ENCODE measurements around the gene SLC43A1.

SLC43A1 gene

DNA sequence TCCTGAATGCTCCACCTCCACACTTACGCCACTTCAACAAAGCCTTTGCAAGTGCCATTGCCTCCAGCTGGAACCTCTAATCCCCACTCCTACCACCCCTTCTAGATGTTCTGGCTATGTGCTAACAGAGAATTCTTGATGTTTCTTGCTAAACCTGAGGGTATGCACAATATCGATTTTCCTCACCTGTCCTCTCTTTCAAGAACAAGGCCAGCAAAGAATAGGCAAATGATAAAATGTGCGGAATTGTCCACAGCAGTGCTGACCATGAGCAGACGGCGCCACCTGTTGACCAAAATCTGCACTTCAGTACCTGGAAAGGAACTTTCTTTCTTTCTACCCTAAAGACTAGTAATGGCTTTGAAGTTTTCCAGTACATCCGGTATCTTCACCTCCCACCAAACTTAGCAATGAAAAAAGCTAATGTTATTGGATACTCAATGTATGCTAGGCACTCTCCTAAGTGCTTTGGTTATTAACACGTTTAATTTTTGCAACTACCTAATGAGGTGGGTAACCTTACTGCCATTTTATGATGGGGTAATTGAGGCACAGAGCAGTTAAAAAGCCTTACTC is 11.6 kb upstream of the SLC43A1 start:
- DNase-seq = peak; percentile 74

DNA sequence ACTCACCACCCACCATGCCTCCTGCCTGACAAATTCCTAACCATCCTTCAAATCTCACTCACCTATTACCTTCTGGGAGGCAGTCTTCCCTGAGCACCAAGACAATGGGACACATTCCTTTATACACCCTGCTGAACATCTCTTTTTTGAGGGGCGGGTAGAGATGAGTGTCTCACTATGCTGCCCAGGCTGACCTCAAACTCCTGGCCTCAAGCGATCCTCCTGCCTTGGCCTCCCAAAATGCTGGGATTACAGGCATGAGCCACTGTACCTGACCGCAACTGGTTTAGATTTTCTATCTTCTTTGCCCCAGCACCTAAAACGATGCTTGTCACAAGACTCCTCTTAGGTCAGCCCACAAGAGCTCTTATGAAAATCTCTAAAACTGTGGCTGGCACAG is 7.9 kb upstream of the SLC43A1 start:
- no peak for DNase-seq

DNA sequence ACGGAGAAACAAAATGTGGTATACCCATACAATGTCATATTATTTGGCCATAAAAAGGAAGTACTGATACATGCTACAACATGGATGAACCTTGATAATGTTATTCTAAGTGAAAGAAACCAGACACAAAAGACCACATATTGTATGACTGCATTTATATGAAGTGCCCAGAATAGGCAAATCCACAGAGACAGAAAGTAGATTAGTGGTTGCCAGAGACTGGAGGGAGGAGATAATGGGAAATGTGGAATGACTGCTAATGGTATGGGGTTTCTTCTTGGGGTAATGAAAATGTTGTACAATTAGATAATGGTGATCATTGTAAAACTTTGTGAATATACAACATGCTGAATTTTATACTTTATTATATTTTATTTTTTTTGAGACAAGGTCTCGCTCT is 5.6 kb upstream of the SLC43A1 start:
- DNase-seq = no peak

DNA sequence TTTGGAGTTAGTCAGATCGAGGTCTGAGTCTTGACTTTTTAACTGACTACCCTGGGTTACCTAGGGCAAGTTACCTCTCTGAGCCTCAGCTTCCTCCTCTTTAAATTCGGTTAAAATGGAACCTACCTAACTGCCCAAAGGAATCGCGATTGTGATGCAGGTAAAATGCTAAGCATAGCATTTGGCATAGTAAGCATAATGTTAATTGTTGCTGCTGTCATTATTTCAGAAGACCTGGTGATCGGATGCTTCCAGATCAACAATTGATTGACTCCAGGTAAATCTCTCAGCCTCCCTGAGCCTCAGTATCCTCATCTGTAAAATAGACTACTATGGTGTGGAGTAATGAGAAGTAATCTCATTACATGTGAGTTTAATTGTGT is 550 bp upstream of the SLC43A1 start:
- no peak for DNase-seq

DNA sequence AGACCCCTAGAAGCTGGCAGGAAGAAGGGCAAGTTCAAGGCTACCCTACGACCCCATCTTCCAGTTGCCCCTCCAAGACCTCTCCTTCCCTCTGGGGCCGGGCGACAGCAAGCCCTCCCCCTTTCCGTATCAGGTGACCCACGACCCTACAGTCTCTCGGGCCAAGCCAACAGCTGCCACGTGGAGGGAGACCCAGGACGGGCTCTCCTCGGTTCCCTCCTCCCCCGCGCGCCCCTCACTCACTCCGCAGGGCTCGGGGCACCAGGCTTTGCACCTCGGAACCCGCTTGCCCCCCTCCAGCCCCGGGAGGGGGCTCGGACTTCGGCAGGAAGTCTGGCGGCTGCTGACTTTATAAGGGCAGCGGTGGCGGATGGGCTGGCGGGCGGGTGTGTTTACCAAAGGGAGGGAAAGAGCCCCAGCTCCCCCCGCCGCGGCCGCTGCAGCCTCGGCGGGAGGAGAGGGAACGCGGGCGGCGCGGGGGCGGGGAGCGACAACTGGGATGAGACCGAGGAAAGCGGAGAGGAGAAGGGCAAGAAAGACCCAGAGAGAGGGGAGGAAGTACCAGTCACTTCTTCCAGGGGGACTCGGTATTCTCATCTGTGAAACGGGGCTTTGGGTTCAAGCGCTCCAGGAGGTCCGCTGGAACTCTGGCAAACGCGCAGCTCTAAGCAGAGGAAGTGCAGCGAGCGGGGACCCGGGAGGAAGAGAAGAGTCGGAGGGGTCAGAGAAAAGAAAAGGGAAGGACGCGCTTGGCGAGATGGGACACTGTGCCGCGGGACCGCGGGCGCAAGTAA is 767 bp downstream of the SLC43A1 start:
- peak; percentile 61 for DNase-seq

DNA sequence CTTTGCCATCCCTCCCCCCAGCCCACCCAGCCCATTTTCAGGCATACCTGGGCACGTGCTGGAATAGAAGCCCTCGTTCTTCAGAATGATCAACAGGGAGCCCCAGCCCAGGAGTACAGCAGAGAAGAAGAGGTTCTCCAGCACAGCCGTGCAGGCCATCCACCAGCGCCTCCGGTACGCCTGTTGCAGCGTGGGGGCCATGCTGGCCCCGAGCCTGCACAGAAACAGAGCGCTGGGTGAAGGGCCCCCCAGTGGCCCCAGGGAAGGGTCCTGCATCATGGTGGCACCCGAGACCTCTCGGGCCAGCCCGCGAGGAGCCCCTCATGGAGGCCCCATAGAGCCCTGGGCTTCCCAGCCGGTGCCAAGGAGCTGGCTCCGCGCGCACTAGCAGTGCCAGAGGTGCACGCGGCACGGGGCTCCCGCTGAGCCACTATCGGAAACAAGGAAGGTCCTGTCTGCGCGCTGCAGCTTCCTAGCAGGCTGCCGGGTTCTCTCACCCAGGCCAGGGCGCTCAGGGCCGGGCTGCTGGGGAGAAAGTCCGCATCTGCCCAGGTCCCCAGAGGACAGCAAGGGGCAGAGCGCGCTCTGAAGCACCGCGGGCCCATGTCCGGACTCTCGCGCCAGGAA is 1.5 kb downstream of the SLC43A1 start:
- peak; percentile 44 for DNase-seq

DNA sequence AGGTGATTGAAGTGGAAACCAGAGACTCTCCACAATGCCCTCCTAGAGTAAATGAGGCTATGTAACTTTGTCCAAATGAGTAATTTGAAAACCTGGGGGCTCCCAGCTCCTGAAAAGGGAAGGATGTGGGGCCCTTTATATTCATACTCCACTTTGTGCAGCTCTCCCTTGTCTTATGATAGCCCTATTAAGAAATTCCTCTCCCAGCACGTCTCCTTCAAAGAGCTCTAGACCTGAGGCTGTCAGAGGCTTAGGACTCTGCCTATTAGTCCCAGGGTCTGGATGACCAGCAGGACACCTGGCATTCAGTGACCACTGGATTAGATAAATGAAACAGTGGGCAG is 2.1 kb downstream of the SLC43A1 start:
- no peak for DNase-seq

DNA sequence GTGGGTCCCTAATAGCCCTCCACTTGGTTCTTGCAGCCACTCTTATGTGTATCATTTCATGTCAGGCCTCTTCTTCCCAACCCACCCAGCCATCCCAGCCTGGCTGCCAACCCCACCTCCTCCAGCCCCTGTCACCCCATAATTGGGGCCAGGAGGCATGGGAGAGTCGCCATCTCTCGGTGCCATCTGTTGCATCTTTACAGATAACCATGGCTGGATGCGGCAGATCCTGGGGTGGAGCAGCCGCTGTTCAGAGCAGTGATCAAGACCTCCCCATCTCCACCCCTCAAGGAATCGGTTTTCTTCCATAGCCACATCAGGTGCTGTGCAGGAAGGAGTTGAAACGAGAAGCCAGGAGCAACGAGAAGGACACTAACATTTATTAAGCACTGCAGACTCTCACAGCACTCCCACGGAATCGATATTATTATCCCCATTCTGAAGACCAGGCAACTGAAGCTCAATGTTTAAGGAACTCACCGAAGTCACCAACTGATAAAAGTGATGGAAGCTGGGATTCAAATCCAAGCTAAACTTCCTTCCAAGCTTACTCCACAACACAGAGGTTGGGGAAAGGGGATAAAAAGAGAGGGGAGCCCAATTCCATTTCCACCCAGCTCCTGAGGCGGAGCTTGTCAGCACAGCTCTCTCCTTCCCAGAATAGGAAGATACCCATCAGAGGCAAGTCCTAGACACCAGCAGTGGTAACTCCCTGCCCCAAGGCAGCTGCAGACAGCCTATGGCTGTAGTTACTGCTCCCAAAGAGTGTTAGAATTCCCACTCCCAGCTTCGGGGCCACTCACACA is 2.7 kb downstream of the SLC43A1 start:
- DNase-seq = no peak

DNA sequence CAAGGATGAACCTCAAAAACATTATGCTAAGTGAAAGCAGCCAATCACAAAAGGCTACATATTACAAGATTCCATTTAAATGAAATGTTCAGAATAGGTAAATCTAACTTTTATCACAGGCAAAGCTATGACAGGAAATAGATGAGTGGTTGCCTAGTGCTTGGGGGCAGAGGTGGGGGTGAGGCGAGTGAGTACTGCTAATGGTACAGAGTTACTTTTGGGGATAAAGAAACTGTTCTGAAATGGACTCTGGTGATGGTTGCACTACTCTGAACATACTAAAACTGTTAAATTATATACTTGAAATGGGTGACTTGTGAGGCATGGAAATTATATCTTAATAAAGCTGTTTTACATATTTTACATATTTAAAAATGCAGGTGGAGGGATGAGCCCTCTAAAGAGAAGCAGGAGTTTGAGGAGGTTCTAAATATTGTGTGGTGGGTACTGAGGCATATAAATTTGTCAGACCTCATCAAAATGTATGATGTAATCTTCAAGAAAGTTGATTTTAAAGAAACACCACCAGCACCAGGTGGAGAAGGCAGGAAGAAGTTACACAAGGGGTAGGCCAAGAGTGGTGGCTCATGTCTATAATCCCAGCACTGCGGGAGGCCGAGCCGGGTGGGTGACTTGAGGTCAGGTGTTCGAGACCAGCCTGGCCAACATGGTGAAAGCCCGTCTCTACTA is 3.6 kb downstream of the SLC43A1 start:
- DNase-seq = no peak

DNA sequence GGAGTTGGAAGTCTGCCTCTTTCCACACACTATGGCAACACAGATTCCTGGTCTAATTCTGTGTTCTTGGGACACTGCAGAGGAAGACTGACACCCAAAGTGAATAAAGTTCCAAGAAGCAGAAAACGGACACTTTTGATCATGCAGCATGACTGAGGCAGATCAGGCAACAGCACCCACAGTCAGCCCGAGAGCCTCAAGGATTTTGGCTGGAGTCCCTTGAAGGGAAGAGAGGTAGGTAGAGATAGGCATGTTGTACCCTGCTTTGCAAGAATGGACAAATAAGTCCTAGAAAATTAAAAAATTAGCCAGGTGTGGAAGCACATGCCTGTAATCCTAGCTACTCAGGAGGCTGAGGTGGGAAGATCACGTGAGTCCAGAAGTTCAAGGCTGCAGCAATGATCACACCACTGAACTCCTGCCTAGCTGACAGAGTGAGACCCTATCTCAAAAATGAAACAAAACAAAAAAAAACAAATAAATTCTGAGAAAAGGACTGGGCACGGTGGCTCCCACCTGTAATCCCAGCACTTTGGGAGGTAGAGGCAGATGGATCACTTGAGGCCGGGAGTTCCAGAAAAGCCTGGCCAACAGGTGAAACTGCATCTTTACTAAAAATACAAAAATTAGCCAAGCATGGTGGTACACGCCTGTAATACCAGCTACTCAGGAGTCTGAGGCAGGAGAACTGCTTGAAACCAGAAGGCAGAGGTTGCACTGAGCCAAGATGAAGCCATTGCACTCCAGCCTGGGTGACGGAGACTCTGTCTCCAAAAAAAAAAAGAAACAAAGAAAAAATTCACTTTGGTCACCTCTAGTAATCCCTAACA is 6.9 kb downstream of the SLC43A1 start:
- DNase-seq = no peak

DNA sequence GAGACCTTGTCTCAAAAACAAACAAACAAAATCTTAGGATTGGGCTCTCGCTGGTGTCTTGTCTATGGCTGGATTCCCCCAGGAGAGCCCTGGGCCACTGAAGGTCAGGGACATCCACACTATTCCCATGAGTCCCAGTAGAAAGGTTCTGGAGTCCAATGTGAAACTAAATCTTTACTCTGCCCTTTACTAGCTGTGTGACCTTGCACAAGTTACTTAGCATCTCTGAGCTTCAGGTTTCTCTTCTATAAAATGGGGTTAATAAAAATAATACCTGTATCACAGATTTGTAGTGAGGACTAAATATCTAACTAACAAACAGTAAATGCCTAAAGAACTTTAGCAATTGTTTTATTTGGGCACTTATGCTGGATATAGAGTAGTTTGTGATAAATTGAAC is 9.0 kb downstream of the SLC43A1 start:
- DNase-seq = no peak

DNA sequence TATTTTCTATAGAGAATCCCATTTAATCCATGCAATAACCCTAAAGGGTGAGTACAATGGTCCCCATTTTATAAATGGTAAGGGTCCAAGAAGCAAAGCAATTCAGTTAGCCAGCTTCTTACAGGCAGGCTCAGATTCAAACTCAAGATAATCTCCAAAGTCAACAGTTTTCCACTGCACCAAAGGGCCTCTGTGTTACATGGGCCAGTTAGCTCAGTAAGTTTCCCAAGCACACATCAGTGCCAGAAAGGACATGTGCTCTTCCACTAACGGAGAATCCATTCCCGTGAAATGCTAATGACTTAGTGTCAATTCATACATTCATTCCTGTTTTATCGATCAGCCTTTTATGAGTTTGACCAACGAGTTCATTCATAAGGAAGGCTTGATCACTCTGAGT is 11.0 kb downstream of the SLC43A1 start:
- no peak for DNase-seq

DNA sequence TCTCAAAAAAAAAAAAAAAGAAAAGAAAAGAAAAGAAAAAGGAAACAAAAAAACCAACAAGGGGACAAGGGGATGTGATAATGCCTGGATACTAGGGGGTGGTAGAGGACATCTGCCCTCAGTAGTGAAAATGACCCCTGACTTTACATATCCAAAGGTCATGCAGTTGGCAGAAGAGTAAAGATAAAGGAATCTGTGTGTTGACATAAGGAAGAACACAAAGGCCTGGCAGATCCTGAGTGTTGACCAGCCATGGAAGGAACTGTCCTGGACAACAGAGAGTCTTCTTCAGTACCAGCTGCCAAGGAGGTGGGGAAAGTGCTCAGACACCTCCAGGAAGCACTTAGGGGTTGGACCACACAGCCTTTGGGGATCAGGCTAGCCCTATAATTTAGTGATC is 12.6 kb downstream of the SLC43A1 start:
- no peak for DNase-seq

DNA sequence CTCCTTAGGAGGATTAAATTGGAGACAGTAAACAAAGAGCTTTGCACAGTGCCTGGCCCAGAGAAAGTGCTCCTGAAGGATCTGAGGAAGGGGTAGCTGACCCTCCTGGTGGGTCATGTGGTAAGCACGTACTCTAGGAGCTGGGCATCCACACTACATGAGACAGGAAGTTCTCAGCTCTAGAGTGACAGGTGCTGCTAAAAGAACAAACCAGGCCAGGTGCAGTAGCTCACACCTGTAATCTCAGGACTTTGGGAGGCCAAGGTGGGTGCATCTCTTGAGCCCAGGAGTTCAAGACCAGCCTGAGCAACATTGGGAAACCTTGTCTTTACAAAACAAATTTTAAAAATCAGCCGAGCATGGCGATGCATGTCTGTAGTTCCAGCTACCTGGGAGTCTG is 13.1 kb downstream of the SLC43A1 start:
- no peak for DNase-seq

DNA sequence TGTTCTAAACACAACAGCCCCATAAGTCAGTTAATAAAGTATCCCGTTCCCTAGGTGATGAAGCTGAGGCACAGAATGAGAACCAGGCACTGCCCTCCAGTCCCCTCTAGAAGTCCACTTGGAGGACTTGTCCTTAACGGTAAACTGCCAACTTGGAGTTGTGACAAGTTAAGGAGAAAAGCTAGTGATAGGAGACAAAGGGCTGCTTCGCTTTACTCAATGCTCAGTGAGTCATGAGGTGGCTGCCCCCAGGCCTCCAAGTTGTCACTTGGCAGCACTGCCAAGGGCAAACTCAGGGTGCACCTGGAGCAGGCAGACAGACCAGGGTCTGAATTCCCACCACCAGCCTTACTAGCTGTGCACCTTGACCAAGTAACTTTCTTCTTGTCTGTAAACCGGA is 13.5 kb downstream of the SLC43A1 start:
- DNase-seq = no peak

DNA sequence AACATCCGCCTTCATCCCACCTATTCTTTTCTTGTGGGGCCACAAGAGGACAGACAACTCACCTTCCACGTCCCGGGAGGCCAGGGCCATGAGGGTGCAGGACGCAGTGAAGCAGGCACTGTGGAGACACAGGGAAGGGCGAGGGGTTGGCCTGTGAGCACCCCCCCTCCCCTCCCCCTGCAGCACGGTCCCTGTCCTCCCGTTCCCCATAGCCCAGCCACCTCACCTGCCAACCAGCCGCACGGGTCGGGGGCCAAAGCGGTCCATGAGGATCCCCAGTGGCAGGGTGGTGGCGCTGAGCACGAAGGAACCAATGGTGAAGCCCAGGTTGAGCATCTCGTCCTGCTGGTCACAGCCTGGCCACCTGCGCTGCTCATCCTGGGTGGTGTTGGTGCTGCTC is 14.6 kb downstream of the SLC43A1 start:
- no peak for DNase-seq

DNA sequence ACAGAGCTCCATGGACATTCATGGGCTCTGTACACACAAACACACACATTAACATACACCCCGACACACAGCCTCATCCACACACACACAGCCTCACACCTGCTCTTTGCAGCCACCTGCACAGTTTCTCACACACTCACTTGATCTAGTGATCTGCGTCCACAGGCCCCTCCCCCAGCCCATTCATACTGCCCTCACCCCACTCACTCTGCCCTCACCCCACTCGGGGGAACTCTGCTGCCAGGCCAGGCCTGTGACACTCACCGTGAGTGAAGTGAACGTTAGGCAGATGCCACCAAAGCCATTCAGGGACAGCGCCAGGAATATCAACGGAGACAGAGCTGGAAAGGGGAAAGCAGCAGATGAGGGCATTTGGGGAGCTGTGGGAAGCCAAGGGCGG is 15.0 kb downstream of the SLC43A1 start:
- no peak for DNase-seq

DNA sequence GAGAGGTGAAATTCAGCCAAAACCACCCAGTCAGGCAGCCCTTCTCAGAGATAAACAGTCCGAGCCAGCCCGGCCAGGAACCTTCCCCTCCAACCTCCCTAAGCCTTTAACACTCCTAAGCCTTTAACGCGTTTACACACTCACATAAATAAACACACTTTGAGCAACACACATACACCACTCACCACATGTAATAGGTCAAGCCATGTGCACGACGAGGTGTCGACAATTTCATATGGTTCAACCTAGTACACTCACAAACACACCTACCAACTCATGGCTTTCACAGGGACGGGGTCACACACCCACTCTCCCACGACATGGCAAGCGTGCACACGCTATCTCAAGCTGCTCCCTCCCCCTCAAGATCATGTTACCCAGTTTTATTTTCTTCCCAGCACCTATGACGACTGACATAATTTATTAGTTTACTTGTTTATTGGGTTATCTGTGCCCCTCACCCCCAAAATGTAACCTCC is 15.5 kb downstream of the SLC43A1 start:
- no peak for DNase-seq

DNA sequence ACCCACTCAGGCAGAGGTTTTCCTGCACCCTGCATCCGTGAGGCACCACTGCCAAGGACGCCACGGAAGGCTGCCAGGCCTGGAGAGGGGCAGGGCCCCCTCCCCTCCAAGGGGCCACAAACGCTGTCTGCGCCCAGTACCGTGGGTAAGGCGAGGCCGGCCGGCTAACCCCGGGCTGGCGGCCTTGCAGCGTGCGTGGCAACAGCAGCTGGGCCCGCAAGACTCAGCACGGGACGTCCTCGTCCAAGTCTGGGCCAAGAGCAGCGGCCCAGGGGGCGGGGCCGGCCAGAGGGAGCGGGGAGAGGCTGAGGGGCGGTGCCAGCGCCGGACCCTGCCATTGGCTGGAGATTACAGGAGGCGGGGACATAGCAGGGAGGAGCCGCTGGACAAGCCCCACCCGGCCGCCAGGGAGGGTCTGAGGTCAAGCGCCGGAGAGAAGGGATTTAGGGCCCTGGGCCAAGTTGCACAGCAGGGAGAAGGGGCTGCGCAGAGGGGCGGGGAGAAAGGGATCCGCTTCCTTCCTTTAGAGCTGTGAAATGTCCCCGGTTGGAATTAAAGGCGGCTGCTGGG is 16.0 kb downstream of the SLC43A1 start:
- peak; percentile 45 for DNase-seq

DNA sequence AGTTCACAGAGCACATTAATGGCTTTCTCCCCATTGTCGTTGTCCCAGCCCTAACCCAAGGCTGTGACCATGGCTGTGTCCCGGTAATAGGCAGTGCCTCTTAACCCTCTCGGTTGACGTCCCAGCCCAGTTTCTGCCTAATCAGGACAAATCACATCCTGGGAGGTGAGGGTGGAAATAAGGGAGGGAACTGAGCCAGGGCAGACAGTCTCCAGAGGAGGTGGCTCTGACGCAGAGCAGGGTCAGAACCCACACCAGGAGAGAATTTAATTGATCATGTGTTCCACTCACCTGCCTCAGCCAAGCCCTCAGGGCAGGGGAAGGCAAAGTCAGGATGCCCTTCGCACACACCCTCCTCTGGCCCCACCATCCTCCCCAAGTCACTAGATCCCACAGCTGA is 17.0 kb downstream of the SLC43A1 start:
- no peak for DNase-seq

Measured in stimulated activated CD4-positive, alpha-beta T cell treated with anti-CD3 and anti-CD28 coated beads, Interleukin-4, amount 100 ng/mL, for 1 hour (primary cell).